Suppressor macrophage treated with lipopolysaccharide for 4 hours (primary cell): ENCODE data around the gene SKAP1.
A peak's percentile ranks its signal among the peaks of the same experiment; 100 is the strongest.
"Not testable (repeated sequence)": the region's sequence is repeated elsewhere in the genome, so short reads cannot be mapped to it uniquely, and the experiment has no call there.

Experiments
- DNase-seq: peaks from one replicate; pipeline ENCODE4 v3.0.0-alpha.2; 2020

The SKAP1 gene

GRCh38 chr17:48241131-48241591, 188.9 kb downstream of the SKAP1 start:
- DNase-seq: peak; percentile 79

GRCh38 chr17:48240562-48241130, 189.4 kb downstream of the SKAP1 start:
- no peak for DNase-seq

- DNase-seq: no peak
These were observed 189.9 kb downstream of the SKAP1 start for GRCh38 chr17:48240122-48240521.

GRCh38 chr17:48239603-48239995, 190.4 kb downstream of the SKAP1 start:
- DNase-seq: no peak

GRCh38 chr17:48238933-48239602, 190.9 kb downstream of the SKAP1 start:
- no peak for DNase-seq

- no peak for DNase-seq
These were observed 192.6 kb downstream of the SKAP1 start for GRCh38 chr17:48237456-48237855.

GRCh38 chr17:48236681-48237134, 193.3 kb downstream of the SKAP1 start:
- DNase-seq: peak; percentile 54

GRCh38 chr17:48234922-48235321, 195.1 kb downstream of the SKAP1 start:
- no peak for DNase-seq

GRCh38 chr17:48231995-48232959, 197.7 kb downstream of the SKAP1 start:
- no peak for DNase-seq

- DNase-seq: no peak
These were observed 200.1 kb downstream of the SKAP1 start for GRCh38 chr17:48229936-48230335.

GRCh38 chr17:48228720-48229119, 201.3 kb downstream of the SKAP1 start:
- DNase-seq: no peak

- DNase-seq: no peak
These were observed 204.1 kb downstream of the SKAP1 start for GRCh38 chr17:48225725-48226567.

GRCh38 chr17:48223945-48224344, 206.1 kb downstream of the SKAP1 start:
- no peak for DNase-seq

GRCh38 chr17:48219617-48220016, 210.4 kb downstream of the SKAP1 start:
- no peak for DNase-seq

- DNase-seq: peak; percentile 44
These were observed 214.4 kb downstream of the SKAP1 start for GRCh38 chr17:48215583-48216139.

GRCh38 chr17:48213797-48214196, 216.2 kb downstream of the SKAP1 start:
- no peak for DNase-seq

- DNase-seq: no peak
These were observed 218.2 kb downstream of the SKAP1 start for GRCh38 chr17:48211787-48212186.

- no peak for DNase-seq
These were observed 219.0 kb downstream of the SKAP1 start for GRCh38 chr17:48211011-48211410.

- DNase-seq: no peak
These were observed 220.0 kb downstream of the SKAP1 start for GRCh38 chr17:48209973-48210372.

- no peak for DNase-seq
These were observed 222.1 kb downstream of the SKAP1 start for GRCh38 chr17:48207776-48208544.

GRCh38 chr17:48207036-48207435, 223.0 kb downstream of the SKAP1 start:
- DNase-seq: not testable (repeated sequence)
